ENCODE measurements around the gene PXN. TPM values are rescaled to one million over a fixed set of nuclear protein-coding genes. Genes with fewer than 3 reads are reported as not detected.

The PXN gene
- total and polyA plus RNA-seq, 2 of the 13 experiments (the other 11 are each of a cell fraction or from before 2014, with no cell fraction given): 13.6 to 14.2 TPM

DNA sequence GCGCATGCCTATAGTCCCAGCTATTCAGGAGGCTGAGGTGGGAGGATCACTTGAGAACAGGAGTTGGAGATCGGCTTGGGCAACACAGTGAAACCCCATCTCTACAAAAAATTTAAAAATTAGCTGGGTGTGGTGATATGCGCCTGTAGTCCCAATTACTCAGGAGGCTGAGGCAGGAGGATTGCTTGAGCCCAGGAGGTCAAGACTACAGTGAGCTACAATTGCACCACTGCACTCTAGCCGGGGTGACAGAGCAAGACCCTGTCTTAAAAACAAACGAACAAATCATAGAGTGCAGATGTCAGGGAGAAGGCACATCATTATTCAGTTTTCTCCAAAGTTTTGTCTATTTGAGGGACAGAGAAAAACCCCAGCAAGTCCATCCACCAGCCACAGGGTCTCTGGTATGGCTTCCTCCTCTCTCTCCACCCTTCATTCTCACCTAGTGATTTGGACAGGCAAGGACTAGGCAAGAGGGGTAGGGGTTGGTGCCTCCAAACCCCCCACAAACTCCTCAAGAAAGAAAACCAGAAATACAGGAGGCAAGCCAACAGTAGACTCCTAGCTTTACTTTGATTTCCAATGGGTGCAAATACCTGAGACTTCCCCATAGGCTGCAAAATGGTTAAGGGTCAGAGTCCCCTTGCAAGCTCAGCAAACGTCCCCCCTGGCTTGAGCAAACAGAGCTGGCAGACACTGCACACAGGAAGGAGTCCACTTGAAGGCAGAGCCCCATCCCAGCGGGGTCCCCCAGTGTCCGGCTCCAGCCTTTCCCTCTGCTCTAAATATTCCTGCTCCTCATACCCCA, 38.1 kb downstream of the PXN start (continued):
- TF ChIP-seq, protein P1, sequence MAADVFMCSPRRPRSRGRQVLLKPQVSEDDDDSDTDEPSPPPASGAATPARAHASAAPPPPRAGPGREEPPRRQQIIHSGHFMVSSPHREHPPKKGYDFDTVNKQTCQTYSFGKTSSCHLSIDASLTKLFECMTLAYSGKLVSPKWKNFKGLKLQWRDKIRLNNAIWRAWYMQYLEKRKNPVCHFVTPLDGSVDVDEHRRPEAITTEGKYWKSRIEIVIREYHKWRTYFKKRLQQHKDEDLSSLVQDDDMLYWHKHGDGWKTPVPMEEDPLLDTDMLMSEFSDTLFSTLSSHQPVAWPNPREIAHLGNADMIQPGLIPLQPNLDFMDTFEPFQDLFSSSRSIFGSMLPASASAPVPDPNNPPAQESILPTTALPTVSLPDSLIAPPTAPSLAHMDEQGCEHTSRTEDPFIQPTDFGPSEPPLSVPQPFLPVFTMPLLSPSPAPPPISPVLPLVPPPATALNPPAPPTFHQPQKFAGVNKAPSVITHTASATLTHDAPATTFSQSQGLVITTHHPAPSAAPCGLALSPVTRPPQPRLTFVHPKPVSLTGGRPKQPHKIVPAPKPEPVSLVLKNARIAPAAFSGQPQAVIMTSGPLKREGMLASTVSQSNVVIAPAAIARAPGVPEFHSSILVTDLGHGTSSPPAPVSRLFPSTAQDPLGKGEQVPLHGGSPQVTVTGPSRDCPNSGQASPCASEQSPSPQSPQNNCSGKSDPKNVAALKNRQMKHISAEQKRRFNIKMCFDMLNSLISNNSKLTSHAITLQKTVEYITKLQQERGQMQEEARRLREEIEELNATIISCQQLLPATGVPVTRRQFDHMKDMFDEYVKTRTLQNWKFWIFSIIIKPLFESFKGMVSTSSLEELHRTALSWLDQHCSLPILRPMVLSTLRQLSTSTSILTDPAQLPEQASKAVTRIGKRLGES (CRISPR knock-in tag; IDR thresholded peaks at IDR 0.05; ENCODE audit: borderline replicate concordance): no peak
- peak; percentile 74; the same call in 1 of the 2 replicates for TF ChIP-seq ZBTB7B (CRISPR knock-in tag; IDR thresholded peaks at IDR 0.05)
- peak; percentile 67; the same call in 1 of the 2 replicates for TF ChIP-seq CBX5 (CRISPR knock-in tag; IDR thresholded peaks at IDR 0.05; ENCODE audit: borderline replicate concordance)
- TF ChIP-seq ZNF225 (CRISPR knock-in tag; IDR thresholded peaks at IDR 0.05): no peak
- TF ChIP-seq IRF2 (CRISPR knock-in tag; IDR thresholded peaks at IDR 0.05): peak; percentile 36
- no peak for TF ChIP-seq ZBTB1 (CRISPR knock-in tag; IDR thresholded peaks at IDR 0.05; ENCODE audit: borderline replicate concordance)
- no peak for TF ChIP-seq TSC22D2 (CRISPR knock-in tag; IDR thresholded peaks at IDR 0.05; ENCODE audit: borderline replicate concordance)
- TF ChIP-seq, protein P2, sequence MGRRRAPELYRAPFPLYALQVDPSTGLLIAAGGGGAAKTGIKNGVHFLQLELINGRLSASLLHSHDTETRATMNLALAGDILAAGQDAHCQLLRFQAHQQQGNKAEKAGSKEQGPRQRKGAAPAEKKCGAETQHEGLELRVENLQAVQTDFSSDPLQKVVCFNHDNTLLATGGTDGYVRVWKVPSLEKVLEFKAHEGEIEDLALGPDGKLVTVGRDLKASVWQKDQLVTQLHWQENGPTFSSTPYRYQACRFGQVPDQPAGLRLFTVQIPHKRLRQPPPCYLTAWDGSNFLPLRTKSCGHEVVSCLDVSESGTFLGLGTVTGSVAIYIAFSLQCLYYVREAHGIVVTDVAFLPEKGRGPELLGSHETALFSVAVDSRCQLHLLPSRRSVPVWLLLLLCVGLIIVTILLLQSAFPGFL (CRISPR knock-in tag; IDR thresholded peaks at IDR 0.05): no peak
- TF ChIP-seq, protein P3, sequence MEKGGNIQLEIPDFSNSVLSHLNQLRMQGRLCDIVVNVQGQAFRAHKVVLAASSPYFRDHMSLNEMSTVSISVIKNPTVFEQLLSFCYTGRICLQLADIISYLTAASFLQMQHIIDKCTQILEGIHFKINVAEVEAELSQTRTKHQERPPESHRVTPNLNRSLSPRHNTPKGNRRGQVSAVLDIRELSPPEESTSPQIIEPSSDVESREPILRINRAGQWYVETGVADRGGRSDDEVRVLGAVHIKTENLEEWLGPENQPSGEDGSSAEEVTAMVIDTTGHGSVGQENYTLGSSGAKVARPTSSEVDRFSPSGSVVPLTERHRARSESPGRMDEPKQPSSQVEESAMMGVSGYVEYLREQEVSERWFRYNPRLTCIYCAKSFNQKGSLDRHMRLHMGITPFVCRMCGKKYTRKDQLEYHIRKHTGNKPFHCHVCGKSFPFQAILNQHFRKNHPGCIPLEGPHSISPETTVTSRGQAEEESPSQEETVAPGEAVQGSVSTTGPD (CRISPR knock-in tag; IDR thresholded peaks at IDR 0.05): 0 out of 2 replicates have a peak, but pooled peaks have one; percentile 48
- no peak for TF ChIP-seq GLI4 (CRISPR knock-in tag; IDR thresholded peaks at IDR 0.05; ENCODE audit: borderline replicate concordance)
- peak; percentile 49; the same call in 1 of the 2 replicates for TF ChIP-seq SP5 (CRISPR knock-in tag; IDR thresholded peaks at IDR 0.05; ENCODE audit: borderline replicate concordance, low read depth)
- TF ChIP-seq HNF4G (IDR thresholded peaks at IDR 0.05; ENCODE audit: borderline replicate concordance, low read depth, low read length): peak; percentile 96
- TF ChIP-seq HNF4G (CRISPR knock-in tag; IDR thresholded peaks at IDR 0.05; ENCODE audit: borderline replicate concordance, low read depth): no peak; the same call in 1 of the 2 replicates
- TF ChIP-seq, protein P4, sequence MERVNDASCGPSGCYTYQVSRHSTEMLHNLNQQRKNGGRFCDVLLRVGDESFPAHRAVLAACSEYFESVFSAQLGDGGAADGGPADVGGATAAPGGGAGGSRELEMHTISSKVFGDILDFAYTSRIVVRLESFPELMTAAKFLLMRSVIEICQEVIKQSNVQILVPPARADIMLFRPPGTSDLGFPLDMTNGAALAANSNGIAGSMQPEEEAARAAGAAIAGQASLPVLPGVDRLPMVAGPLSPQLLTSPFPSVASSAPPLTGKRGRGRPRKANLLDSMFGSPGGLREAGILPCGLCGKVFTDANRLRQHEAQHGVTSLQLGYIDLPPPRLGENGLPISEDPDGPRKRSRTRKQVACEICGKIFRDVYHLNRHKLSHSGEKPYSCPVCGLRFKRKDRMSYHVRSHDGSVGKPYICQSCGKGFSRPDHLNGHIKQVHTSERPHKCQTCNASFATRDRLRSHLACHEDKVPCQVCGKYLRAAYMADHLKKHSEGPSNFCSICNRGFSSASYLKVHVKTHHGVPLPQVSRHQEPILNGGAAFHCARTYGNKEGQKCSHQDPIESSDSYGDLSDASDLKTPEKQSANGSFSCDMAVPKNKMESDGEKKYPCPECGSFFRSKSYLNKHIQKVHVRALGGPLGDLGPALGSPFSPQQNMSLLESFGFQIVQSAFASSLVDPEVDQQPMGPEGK (CRISPR knock-in tag; IDR thresholded peaks at IDR 0.05): peak; percentile 85
- no peak for TF ChIP-seq ZSCAN9 (CRISPR knock-in tag; IDR thresholded peaks at IDR 0.05; ENCODE audit: borderline replicate concordance)
- TF ChIP-seq, protein P5, sequence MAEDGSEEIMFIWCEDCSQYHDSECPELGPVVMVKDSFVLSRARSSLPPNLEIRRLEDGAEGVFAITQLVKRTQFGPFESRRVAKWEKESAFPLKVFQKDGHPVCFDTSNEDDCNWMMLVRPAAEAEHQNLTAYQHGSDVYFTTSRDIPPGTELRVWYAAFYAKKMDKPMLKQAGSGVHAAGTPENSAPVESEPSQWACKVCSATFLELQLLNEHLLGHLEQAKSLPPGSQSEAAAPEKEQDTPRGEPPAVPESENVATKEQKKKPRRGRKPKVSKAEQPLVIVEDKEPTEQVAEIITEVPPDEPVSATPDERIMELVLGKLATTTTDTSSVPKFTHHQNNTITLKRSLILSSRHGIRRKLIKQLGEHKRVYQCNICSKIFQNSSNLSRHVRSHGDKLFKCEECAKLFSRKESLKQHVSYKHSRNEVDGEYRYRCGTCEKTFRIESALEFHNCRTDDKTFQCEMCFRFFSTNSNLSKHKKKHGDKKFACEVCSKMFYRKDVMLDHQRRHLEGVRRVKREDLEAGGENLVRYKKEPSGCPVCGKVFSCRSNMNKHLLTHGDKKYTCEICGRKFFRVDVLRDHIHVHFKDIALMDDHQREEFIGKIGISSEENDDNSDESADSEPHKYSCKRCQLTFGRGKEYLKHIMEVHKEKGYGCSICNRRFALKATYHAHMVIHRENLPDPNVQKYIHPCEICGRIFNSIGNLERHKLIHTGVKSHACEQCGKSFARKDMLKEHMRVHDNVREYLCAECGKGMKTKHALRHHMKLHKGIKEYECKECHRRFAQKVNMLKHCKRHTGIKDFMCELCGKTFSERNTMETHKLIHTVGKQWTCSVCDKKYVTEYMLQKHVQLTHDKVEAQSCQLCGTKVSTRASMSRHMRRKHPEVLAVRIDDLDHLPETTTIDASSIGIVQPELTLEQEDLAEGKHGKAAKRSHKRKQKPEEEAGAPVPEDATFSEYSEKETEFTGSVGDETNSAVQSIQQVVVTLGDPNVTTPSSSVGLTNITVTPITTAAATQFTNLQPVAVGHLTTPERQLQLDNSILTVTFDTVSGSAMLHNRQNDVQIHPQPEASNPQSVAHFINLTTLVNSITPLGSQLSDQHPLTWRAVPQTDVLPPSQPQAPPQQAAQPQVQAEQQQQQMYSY (CRISPR knock-in tag; IDR thresholded peaks at IDR 0.05): 0 out of 2 replicates have a peak, but pooled peaks have one; percentile 58

Data from HepG2 (cell line).